GM23338 (cell line): ENCODE results near the gene CAMK2N2. TPM values are rescaled to one million over a fixed set of nuclear protein-coding genes. Genes with fewer than 3 reads are reported as not detected.

Experiments
- ATAC-seq: fragments of 200-7000 bp; cut with Tn5 transposase; 3 replicates; pipeline ENCODE4 v1.9.1; 2020
- DNase-seq: peaks from one replicate; pipeline ENCODE4 v3.0.0-alpha.2; 2015; ENCODE audit warnings: low spot score
- H2AFZ ChIP-seq: fragments of 200-600 bp; sonication (generic); 2 replicates; pipeline ENCODE4 v1.8.0; 2016; ENCODE audit warnings: antibody characterized with exemption, mild to moderate bottlenecking, moderate library complexity
- H3F3A ChIP-seq: fragments of 200-600 bp; sonication (generic); replicated peaks from 2 replicates; pipeline ENCODE4 v1.8.0; 2017; ENCODE audit warnings: antibody characterized with exemption, mixed run types, low read depth
- H3K27ac ChIP-seq: fragments of 200-600 bp; sonication (generic); 2 replicates; pipeline ENCODE4 v1.6.1; 2016; ENCODE audit warnings: low read depth
- H3K27me3 ChIP-seq: fragments of 200-600 bp; sonication (generic); 2 replicates; pipeline ENCODE4 v1.8.0; 2016; ENCODE audit warnings: mild to moderate bottlenecking, mixed run types, moderate library complexity; ENCODE audit not compliant: insufficient read depth
- H3K36me3 ChIP-seq: fragments of 200-600 bp; sonication (generic); 2 replicates; pipeline ENCODE4 v1.8.0; 2016; ENCODE audit warnings: mild to moderate bottlenecking; ENCODE audit not compliant: insufficient read depth
- H3K4me1 ChIP-seq: fragments of 200-600 bp; sonication (generic); 2 replicates; pipeline ENCODE4 v1.8.0; 2016; ENCODE audit warnings: mild to moderate bottlenecking, moderate library complexity; ENCODE audit not compliant: insufficient read depth
- H3K4me2 ChIP-seq: fragments of 200-600 bp; sonication (generic); 2 replicates; pipeline ENCODE4 v1.7.1; 2017; ENCODE audit warnings: mixed run types
- H3K4me3 ChIP-seq: fragments of 200-600 bp; sonication (generic); 2 replicates; pipeline ENCODE4 v1.6.1; 2016; ENCODE audit warnings: mixed run types
- H3K79me2 ChIP-seq: fragments of 200-600 bp; sonication (generic); replicated peaks from 2 replicates; pipeline ENCODE4 v1.8.0; 2017; ENCODE audit warnings: mild to moderate bottlenecking; ENCODE audit not compliant: insufficient read depth
- H3K9me2 ChIP-seq: fragments of 200-600 bp; sonication (generic); 2 replicates; pipeline ENCODE4 v1.8.0; 2017; ENCODE audit not compliant: insufficient read depth
- H4K20me1 ChIP-seq: fragments of 200-600 bp; sonication (generic); replicated peaks from 2 replicates; pipeline ENCODE4 v1.8.0; 2017; ENCODE audit warnings: mild to moderate bottlenecking; ENCODE audit not compliant: insufficient read depth
- H3K27ac Mint-ChIP-seq: 2 replicates; pipeline ENCODE4 v1.8.0; 2020; ENCODE audit warnings: inconsistent platforms, mild to moderate bottlenecking, moderate library complexity, mixed read lengths
- H3K27me3 Mint-ChIP-seq: 3 replicates; pipeline ENCODE4 v1.8.0; 2022; ENCODE audit warnings: low read depth, mild to moderate bottlenecking, moderate library complexity, mixed read lengths, inconsistent platforms; ENCODE audit not compliant: insufficient read depth, poor library complexity
- H3K36me3 Mint-ChIP-seq: 3 replicates; pipeline ENCODE4 v1.8.0; 2021; ENCODE audit warnings: low read depth, mild to moderate bottlenecking, inconsistent platforms, moderate library complexity, mixed read lengths
- H3K4me1 Mint-ChIP-seq: 3 replicates; pipeline ENCODE4 v1.8.0; 2020; ENCODE audit warnings: mild to moderate bottlenecking, inconsistent platforms, mixed read lengths
- H3K4me3 Mint-ChIP-seq: 3 replicates; pipeline ENCODE4 v1.8.0; 2021; ENCODE audit warnings: moderate library complexity, mild to moderate bottlenecking, inconsistent platforms, mixed read lengths
- H3K9me3 Mint-ChIP-seq: 3 replicates; pipeline ENCODE4 v1.8.0; 2020; ENCODE audit warnings: moderate library complexity, mild to moderate bottlenecking, inconsistent platforms, mixed read lengths
- CREB1 ChIP-seq: fragments of 250-450 bp; sonication (Bioruptor Pico); IDR thresholded peaks from 2 replicates; pipeline ENCODE4 v1.5.0; 2020; ENCODE audit warnings: low read depth, mild to moderate bottlenecking, moderate library complexity
- CTCF ChIP-seq, 2 experiments: fragments of 200-600 bp in 1 of 2; sonication (generic) in 1 of 2; conservative IDR thresholded peaks; 2 replicates each; pipeline versions ENCODE4 v1.5.1 to v1.6.1; 2016 to 2017; ENCODE audit warnings: antibody characterized with exemption in 2 of 2, low read depth in 2 of 2, mild to moderate bottlenecking in 2 of 2, moderate library complexity in 1 of 2
- ETS1 ChIP-seq: IDR thresholded peaks from 2 replicates; pipeline ENCODE4 v1.6.1; 2016; ENCODE audit warnings: antibody characterized with exemption
- EZH2 ChIP-seq: fragments of 200-600 bp; sonication (generic); IDR thresholded peaks from one replicate; pipeline ENCODE4 v1.8.0; 2017; ENCODE audit warnings: antibody characterized with exemption, mild to moderate bottlenecking, low read depth; ENCODE audit not compliant: unreplicated experiment
- EZH2phosphoT487 ChIP-seq: fragments of 200-600 bp; sonication (generic); IDR thresholded peaks from one replicate; pipeline ENCODE4 v1.8.1; 2018; ENCODE audit warnings: antibody characterized with exemption; ENCODE audit not compliant: unreplicated experiment
- JUNB ChIP-seq: IDR thresholded peaks from one replicate; pipeline ENCODE4 v1.6.1; 2016; ENCODE audit warnings: antibody characterized with exemption; ENCODE audit not compliant: unreplicated experiment
- NANOG ChIP-seq: IDR thresholded peaks from 2 replicates; pipeline ENCODE4 v1.6.1; 2016; ENCODE audit warnings: antibody characterized with exemption, borderline replicate concordance
- POLR2AphosphoS5 ChIP-seq: IDR thresholded peaks from 2 replicates; pipeline ENCODE4 v1.6.1; 2016; ENCODE audit warnings: antibody characterized with exemption, low read depth
- STAT1 ChIP-seq: IDR thresholded peaks from one replicate; pipeline ENCODE4 v1.6.1; 2016; ENCODE audit warnings: antibody characterized with exemption; ENCODE audit not compliant: unreplicated experiment
- ZNF114 ChIP-seq: fragments of 250-450 bp; sonication (Bioruptor Pico); IDR thresholded peaks from 2 replicates; pipeline ENCODE4 v1.5.0; 2020; ENCODE audit warnings: mild to moderate bottlenecking, moderate library complexity
- ZNF331 ChIP-seq: fragments of 250-450 bp; sonication (Bioruptor Pico); IDR thresholded peaks from 2 replicates; pipeline ENCODE4 v1.5.0; 2020; ENCODE audit warnings: low read depth, mild to moderate bottlenecking, moderate library complexity
- ZNF462 ChIP-seq: fragments of 250-450 bp; sonication (Bioruptor Pico); IDR thresholded peaks from 2 replicates; pipeline ENCODE4 v1.5.0; 2020; ENCODE audit warnings: mild to moderate bottlenecking, moderate library complexity
- polyA plus RNA-seq: library from polyadenylated mRNA; unstranded; fragments of >200 nt; fragmentation: Nextera tagmentation; extraction: Ambion mirVana; gene quantifications from 2 replicates; pipeline ENCODE4 v1.2.1, GENCODE V29; 2016
- total RNA-seq: library from RNA; depleted of rRNA; stranded (reverse); fragments of >200 nt; shearing (Covaris generic); gene quantifications from 2 replicates; pipeline ENCODE4 v1.2.3, GENCODE V29; 2014

Gene CAMK2N2
- total and polyA plus RNA-seq, 2 experiments from 2014 or later: 0.32 to 1.3 TPM

GRCh38 chr3:184306341-184306972 is 45.1 kb upstream of the CAMK2N2 start:
- peaks cover 10% of the 10 kb centered on the region for H3K27me3 Mint-ChIP-seq
- Histone ChIP-seq H3K4me1 (no peaks in the 10 kb centered on the region), H2AFZ (no peak overlapping the region), H3K36me3 (peaks cover 51% of the 10 kb centered on the region), H4K20me1 (peaks cover 21% of the 10 kb centered on the region; the same call in 1 of the 2 replicates), H3K27me3 (no peaks in the 10 kb centered on the region), H3F3A (peaks cover 12% of the 10 kb centered on the region; the same call in 1 of the 2 replicates), H3K4me3 (no peak overlapping the region), H3K27ac (no peak overlapping the region), H3K79me2 (peaks cover 18% of the 10 kb centered on the region), H3K9me2 (no peaks in the 10 kb centered on the region), H3K4me2 (no peak overlapping the region)
- no peak for ATAC-seq
- TF ChIP-seq ZNF462 (no peak), ZNF331 (CRISPR knock-in tag) (no peak), POLR2AphosphoS5 (no peak), CTCF (conservative IDR thresholded peaks at IDR 0.05; ENCODE audit: low read depth in 2 of 2) (no peak), JUNB (no peak), ETS1 (no peak), CREB1 (CRISPR knock-in tag) (no peak), EZH2phosphoT487 (no peak), NANOG (no peak), EZH2 (no peak), STAT1 (no peak), ZNF114 (no peak)
- no peak overlapping the region for H3K27ac Mint-ChIP-seq
- H3K4me1 Mint-ChIP-seq: no peaks in the 10 kb centered on the region
- H3K9me3 Mint-ChIP-seq: no peaks in the 10 kb centered on the region
- peaks cover 89% of the 10 kb centered on the region for H3K36me3 Mint-ChIP-seq
- H3K4me3 Mint-ChIP-seq: no peak overlapping the region
- no peak for DNase-seq
